SK-N-SH treated with all-trans-retinoic acid at 6 μM for 48 hours (cell line): ENCODE data around the gene DOCK11.

Experiments used
- ATAC-seq: fragments of 200-7000 bp; cut with Tn5 transposase; 3 replicates; pipeline ENCODE4 v1.9.1; 2020; ENCODE audit warnings: mild to moderate bottlenecking, moderate library complexity
- ARNTL ChIP-seq: fragments of 450-650 bp; formaldehyde crosslinking; IDR thresholded peaks from 2 replicates; pipeline ENCODE4 v1.5.0; 2020; ENCODE audit warnings: low read depth, mild to moderate bottlenecking, moderate library complexity, borderline replicate concordance
- BACH2 ChIP-seq: fragments of 250-450 bp; sonication (Bioruptor Pico); IDR thresholded peaks from 2 replicates; pipeline ENCODE4 v1.9.0; 2021; ENCODE audit warnings: mild to moderate bottlenecking, borderline replicate concordance
- CREB5 ChIP-seq: fragments of 250-450 bp; sonication (Bioruptor Pico); IDR thresholded peaks from 2 replicates; pipeline ENCODE4 v1.5.1; 2020; ENCODE audit warnings: low read depth, mild to moderate bottlenecking, moderate library complexity
- CSRNP3 ChIP-seq: fragments of 250-450 bp; sonication (Bioruptor Pico); IDR thresholded peaks from 2 replicates; pipeline ENCODE4 v1.5.1; 2021; ENCODE audit warnings: mild to moderate bottlenecking, moderate library complexity
- ESRRG ChIP-seq: fragments of 250-450 bp; sonication (Bioruptor Pico); IDR thresholded peaks from 2 replicates; pipeline ENCODE4 v1.6.1; 2021; ENCODE audit warnings: mild to moderate bottlenecking
- GLIS3 ChIP-seq: fragments of 250-450 bp; sonication (Bioruptor Pico); IDR thresholded peaks from 2 replicates; pipeline ENCODE4 v1.5.0; 2020; ENCODE audit warnings: mild to moderate bottlenecking, moderate library complexity
- OSR1 ChIP-seq: fragments of 250-450 bp; sonication (Bioruptor Pico); IDR thresholded peaks from 2 replicates; pipeline ENCODE4 v1.8.0; 2022; ENCODE audit warnings: moderate library complexity, mild to moderate bottlenecking, inconsistent platforms
- PATZ1 ChIP-seq: fragments of 250-450 bp; sonication (Bioruptor Pico); IDR thresholded peaks from 2 replicates; pipeline ENCODE4 v1.8.0; 2020; ENCODE audit warnings: mild to moderate bottlenecking, moderate library complexity, borderline replicate concordance
- POU6F1 ChIP-seq: fragments of 250-450 bp; sonication (Bioruptor Pico); IDR thresholded peaks from 2 replicates; pipeline ENCODE4 v1.8.0; 2021; ENCODE audit warnings: low read depth, mild to moderate bottlenecking, moderate library complexity, borderline replicate concordance
- PPARA ChIP-seq: fragments of 250-450 bp; sonication (Bioruptor Pico); IDR thresholded peaks from 2 replicates; pipeline ENCODE4 v1.5.0; 2020; ENCODE audit warnings: mild to moderate bottlenecking, borderline replicate concordance
- RARB ChIP-seq: fragments of 250-450 bp; sonication (Bioruptor Pico); IDR thresholded peaks from 2 replicates; pipeline ENCODE4 v1.8.0; 2021; ENCODE audit warnings: mild to moderate bottlenecking, moderate library complexity
- SNAI2 ChIP-seq: fragments of 250-450 bp; sonication (Bioruptor Pico); IDR thresholded peaks from 2 replicates; pipeline ENCODE4 v1.5.0; 2020; ENCODE audit warnings: mild to moderate bottlenecking, moderate library complexity
- TCF4 ChIP-seq: fragments of 250-450 bp; sonication (Bioruptor Pico); IDR thresholded peaks from 2 replicates; pipeline ENCODE4 v1.8.0; 2021; ENCODE audit warnings: mild to moderate bottlenecking, moderate library complexity, borderline replicate concordance
- TOX ChIP-seq: fragments of 250-450 bp; sonication (Bioruptor Pico); IDR thresholded peaks from 2 replicates; pipeline ENCODE4 v1.8.0; 2021; ENCODE audit warnings: mild to moderate bottlenecking, moderate library complexity, borderline replicate concordance
- ZC3H10 ChIP-seq: fragments of 250-450 bp; sonication (Bioruptor Pico); IDR thresholded peaks from 2 replicates; pipeline ENCODE4 v1.5.1; 2021; ENCODE audit warnings: mild to moderate bottlenecking, moderate library complexity
- ZFP3 ChIP-seq: fragments of 250-450 bp; sonication (Bioruptor Pico); IDR thresholded peaks from 2 replicates; pipeline ENCODE4 v1.5.0; 2020; ENCODE audit warnings: mild to moderate bottlenecking, moderate library complexity
- ZFP30 ChIP-seq: fragments of 450-650 bp; formaldehyde crosslinking; IDR thresholded peaks from 2 replicates; pipeline ENCODE4 v1.5.0; 2022; ENCODE audit warnings: mild to moderate bottlenecking, moderate library complexity
- ZNF565 ChIP-seq: fragments of 450-650 bp; formaldehyde crosslinking; conservative IDR thresholded peaks from 2 replicates; pipeline ENCODE4 v1.5.0; 2020; ENCODE audit warnings: low read depth, mild to moderate bottlenecking, moderate library complexity
- ZNF8 ChIP-seq: fragments of 450-650 bp; formaldehyde crosslinking; IDR thresholded peaks from 2 replicates; pipeline ENCODE4 v1.5.0; 2020; ENCODE audit warnings: mild to moderate bottlenecking, moderate library complexity

The DOCK11 gene

GRCh38 chrX:118558926-118559325, 63.3 kb downstream of the DOCK11 start:
- no peak for ATAC-seq
- no peak for TF ChIP-seq OSR1 (CRISPR knock-in tag)
- TF ChIP-seq SNAI2 (CRISPR knock-in tag) = no peak
- TF ChIP-seq PPARA (CRISPR knock-in tag) = no peak
- TF ChIP-seq TOX (CRISPR knock-in tag) = no peak
- TF ChIP-seq CSRNP3 (CRISPR knock-in tag) = no peak
- TF ChIP-seq PATZ1 (CRISPR knock-in tag) = no peak
- TF ChIP-seq ZFP30 (CRISPR knock-in tag) = no peak
- TF ChIP-seq BACH2 (CRISPR knock-in tag) = no peak
- no peak for TF ChIP-seq ZFP3 (CRISPR knock-in tag)
- no peak for TF ChIP-seq ARNTL (CRISPR knock-in tag)

- no peak for TF ChIP-seq TCF4
- no peak for TF ChIP-seq TOX (CRISPR knock-in tag)
- TF ChIP-seq OSR1 (CRISPR knock-in tag) = no peak
- no peak for TF ChIP-seq ZFP3 (CRISPR knock-in tag)
- no peak for TF ChIP-seq PPARA (CRISPR knock-in tag)
- no peak for TF ChIP-seq ESRRG
- no peak for TF ChIP-seq POU6F1
- no peak for TF ChIP-seq CREB5 (CRISPR knock-in tag)
- ATAC-seq = no peak
Observed at GRCh38 chrX:118560489-118560888, 64.9 kb downstream of the DOCK11 start.

- TF ChIP-seq ZFP3 (CRISPR knock-in tag) = no peak
- no peak for TF ChIP-seq ZC3H10 (CRISPR knock-in tag)
- TF ChIP-seq PATZ1 (CRISPR knock-in tag) = no peak
- TF ChIP-seq BACH2 (CRISPR knock-in tag) = no peak
- TF ChIP-seq ZNF565 (CRISPR knock-in tag) = no peak
- no peak for TF ChIP-seq GLIS3 (CRISPR knock-in tag)
- no peak for TF ChIP-seq POU6F1
- no peak for TF ChIP-seq TCF4
- no peak for TF ChIP-seq ARNTL (CRISPR knock-in tag)
- no peak for TF ChIP-seq ESRRG
- no peak for TF ChIP-seq ZNF8 (CRISPR knock-in tag)
- TF ChIP-seq RARB (CRISPR knock-in tag) = no peak
- no peak for ATAC-seq
Observed at GRCh38 chrX:118562582-118563164, 67.1 kb downstream of the DOCK11 start.
